Lower leg skin (tissue), 3 donors: ENCODE data around the gene COA6.

Experiments used
- CTCF ChIP-seq, 3 donors: fragments of 450-650 bp; IDR thresholded peaks; one replicate each; pipeline ENCODE4 v1.5.1; 2016; ENCODE audit warnings: antibody characterized with exemption in 3 of 3, mild to moderate bottlenecking in 3 of 3, moderate library complexity in 2 of 3
- POLR2A ChIP-seq, 2 donors: fragments of 450-650 bp; IDR thresholded peaks; one replicate each; pipeline ENCODE4 v1.6.1; 2016 to 2017; ENCODE audit warnings: antibody characterized with exemption in 2 of 2, mild to moderate bottlenecking in 1 of 2, moderate library complexity in 1 of 2

GRCh38 chr1:234369033-234369430, 4.2 kb upstream of the COA6 start:
- no peak for TF ChIP-seq CTCF (IDR thresholded peaks at IDR 0.05)
- TF ChIP-seq POLR2A (IDR thresholded peaks at IDR 0.05), result no peak
